ENCODE results near the gene PSTPIP2. TPM values are rescaled to one million over a fixed set of nuclear protein-coding genes. Genes with fewer than 3 reads are reported as not detected.

PSTPIP2 gene
- total RNA-seq = 1.6 TPM

DNA sequence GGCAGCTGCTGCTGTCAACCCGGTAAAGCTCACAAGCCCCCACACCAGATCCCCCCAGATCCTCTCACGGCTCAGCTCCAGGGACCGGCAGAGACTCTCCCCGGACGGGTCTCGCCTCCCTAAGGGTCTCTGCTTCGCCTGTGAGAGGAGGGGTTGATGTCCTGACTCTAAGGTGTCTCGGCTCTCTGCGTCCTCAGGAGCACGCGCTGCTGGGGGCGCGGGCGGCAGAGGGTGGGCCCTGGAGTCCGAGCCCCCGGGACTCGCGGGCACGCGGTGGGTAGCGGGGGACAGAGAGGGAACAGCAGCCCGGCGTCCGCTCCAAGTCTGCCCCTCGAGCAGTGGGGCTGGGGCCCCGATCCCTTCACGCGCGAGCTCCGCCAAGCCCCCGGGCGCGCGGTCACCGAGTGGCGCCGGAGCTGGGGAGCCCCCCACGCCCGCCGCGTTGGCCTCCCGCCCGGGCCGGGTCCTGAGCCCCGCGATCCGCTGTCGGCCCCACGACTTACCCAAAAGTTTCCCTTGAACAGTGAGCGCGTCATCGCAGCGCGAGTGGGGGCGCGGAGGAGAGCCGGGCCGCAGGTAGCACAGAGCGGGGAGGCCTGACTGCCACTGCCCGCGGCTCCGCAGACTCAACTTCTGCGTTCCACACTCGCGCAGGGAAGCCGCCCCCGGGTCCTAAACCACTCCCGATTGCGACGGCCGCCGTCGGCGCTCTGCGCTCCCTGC is at the start of gene PSTPIP2:
Gene PSTPIP2 (minus strand): TSS at position 608 of the 723 bp plus-strand sequence. CDS start 72 bp downstream, at position 536.

GRCh38 chr18:46104128-46104911 is 32.3 kb upstream of the PSTPIP2 start, which contains the start of gene HAUS1:
HAUS1 (plus strand) TSS chr18:46104385; CDS start chr18:46104412, 27 bp downstream.

DNA sequence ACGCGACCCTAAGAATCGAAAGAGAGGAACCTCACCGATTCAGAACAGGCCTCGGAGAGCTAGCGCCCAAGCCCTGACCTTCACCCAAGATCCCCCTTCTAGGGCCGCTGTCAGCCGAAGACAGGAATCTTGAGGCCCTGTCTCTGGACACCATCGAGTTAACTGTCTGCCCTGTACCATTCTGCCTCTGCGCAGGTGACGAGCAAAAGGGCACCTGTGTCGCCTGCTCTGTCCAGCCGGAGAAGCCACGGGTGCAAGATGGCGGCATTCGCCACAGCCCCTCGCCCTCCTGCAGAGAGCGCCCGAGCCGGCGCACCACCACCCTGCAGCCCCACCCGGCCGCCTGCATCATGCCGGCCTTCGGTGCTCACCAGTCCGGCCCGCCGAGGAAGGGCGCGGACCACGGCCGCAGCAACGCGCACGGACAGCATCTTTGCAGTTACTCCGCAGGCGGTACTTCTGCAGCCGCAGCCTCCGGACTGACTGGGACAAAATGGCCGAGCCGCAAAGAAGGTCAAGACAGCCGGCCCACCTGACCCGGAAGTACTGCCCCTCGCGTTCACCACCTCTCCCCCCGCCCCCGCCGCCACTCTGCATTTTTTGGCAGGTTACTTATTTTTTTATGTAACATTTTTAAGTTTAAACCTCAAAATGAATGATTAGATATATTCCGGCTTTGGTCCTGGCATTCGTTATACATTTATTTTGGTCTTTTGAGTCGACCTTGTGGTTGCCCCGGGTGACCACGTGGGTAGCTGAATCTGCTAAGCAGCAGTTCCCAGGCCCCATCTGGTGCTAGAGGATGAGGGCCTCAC is 25.9 kb upstream of the PSTPIP2 start, which contains the start of gene ATP5F1A:
Gene ATP5F1A (minus strand): TSS at position 496 of the 815 bp plus-strand sequence. CDS start 65 bp downstream, at position 431.

DNA sequence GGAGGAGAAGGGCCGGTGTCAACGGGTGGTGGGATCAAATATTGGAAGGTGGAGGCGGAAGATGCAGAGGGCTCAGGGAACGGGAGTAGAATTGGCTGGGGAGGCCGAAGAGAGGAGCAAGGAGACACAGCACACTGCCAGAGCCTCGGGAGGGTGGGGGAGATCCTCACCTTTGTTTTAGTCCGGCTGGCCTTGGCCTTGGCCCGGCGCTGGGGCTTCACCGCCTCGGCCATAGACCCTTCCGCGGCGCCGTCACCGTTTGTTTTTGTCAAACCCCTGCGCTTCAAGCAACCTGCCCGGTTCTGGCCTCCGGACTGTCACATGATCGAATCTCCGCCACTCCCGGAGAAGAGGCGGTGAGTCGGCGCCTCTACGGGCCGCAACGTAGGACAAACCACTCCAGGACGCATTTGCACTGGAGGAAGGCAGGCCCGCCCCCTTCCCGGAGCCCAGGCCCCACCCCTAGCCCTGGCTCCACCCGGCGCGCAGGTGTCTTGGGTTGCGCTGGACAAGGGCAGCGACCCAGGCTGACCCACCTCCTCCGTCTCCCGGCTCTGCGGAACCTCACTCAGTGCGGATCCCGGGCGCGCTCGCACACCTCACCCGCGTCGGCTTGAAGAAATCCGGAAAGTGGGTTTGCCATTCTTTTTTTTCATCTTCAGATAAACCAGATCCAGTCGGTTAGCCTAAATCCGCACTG is 104.9 kb downstream of the PSTPIP2 start, which contains the start of gene EPG5:
Gene EPG5 (minus strand): TSS at position 323 of the 700 bp plus-strand sequence. CDS start 90 bp downstream, at position 233.

Small RNAs within 50 kb of the gene (small RNA-seq; reads per million reads assigned to genes)
- gene RN7SKP26 (ENCODE audit: low replicate concordance) (not detected), gene RNU6-1278P (ENCODE audit: low replicate concordance) (not detected), gene RNY4P37 (ENCODE audit: low replicate concordance) (0.28 reads per million)

Other genes with a start within 250 kb of the PSTPIP2 start
- gene SIGLEC15, start 246.6 kb downstream of the PSTPIP2 start, total RNA-seq = not detected
- gene EPG5, start 104.9 kb downstream of the PSTPIP2 start, total RNA-seq = 97.3 TPM
- 649 TPM for gene ATP5F1A, start 26.0 kb upstream of the PSTPIP2 start, total RNA-seq
- gene HAUS1, start 32.1 kb upstream of the PSTPIP2 start, total RNA-seq = 37.9 TPM